Measurements from ENCODE around the gene CLDND1. TPM values are rescaled to one million over a fixed set of nuclear protein-coding genes. Genes with fewer than 3 reads are reported as not detected.

The CLDND1 gene
- total and polyA plus RNA-seq, 10 of the 15 experiments (the other 5 are each of a cell fraction or from before 2014, with no cell fraction given): 97.8 to 225 (median 152) TPM

DNA sequence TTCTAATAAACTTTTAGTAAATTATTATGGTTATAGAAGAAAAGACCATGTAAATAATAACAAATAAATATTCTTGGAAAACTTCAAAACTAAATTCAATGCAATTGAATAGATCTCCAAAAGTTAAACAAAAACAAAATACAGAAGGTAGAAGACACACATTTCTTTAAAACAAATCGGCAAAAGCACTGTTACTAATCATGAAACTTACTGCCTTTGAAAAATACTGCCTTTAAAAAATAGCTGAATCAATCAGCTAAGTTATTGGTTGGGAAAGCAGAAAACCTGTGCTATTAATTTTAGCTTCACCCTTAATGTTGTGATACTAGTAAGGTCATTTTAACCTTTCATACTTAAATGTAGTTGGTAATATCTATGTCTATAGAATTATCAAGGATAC, 12.0 kb upstream of the CLDND1 start (continued):
- TF ChIP-seq SRF (IDR thresholded peaks at IDR 0.05; ENCODE audit: low read depth in 2 of 2, low read length in 2 of 2): no peak

DNA sequence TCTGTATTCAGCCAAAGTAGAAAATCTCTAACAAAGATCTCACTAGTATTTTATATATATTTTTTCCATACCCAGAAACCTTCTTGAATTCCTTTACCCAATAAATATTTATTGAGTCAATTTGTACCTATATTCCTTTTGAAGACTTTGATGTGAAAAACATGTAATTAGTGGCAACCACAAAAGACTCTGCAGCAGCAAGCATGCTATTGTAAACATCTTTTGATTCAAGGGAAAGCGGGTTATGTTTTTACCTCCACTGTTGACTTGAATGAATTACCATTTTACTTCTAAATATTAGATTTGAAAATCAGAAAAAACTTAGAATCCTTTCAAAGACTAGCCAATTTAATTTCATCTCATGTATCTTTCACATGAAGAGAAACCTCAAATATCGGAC, 11.5 kb upstream of the CLDND1 start:
- H3K4me2 ChIP-seq (ENCODE audit: control insufficient read depth, insufficient read depth): no peak overlapping the region
- no peaks in the 10 kb centered on the region for H4K20me1 ChIP-seq (ENCODE audit: control insufficient read depth, insufficient read depth)
- peaks cover 4% of the 10 kb centered on the region; the same call in 1 of the 2 replicates for H3K4me1 ChIP-seq (ENCODE audit: control insufficient read depth, insufficient read depth, low read length)
- intact Hi-C loops (cut with micrococcal nuclease; ENCODE audit: unreplicated experiment): loop anchor here (5.0 kb wide), 1 partner anchor 198 kb away; no protein-coding TSS in a partner anchor
- peak overlapping the region; percentile 97 for H3K27ac ChIP-seq (ENCODE audit: control insufficient read depth, insufficient read depth)
- no peak overlapping the region for H2AFZ ChIP-seq (ENCODE audit: control insufficient read depth, low read depth, low read length)
- H3K9ac ChIP-seq (ENCODE audit: control insufficient read depth, insufficient read depth, low read length): peak overlapping the region; percentile 94
- peak overlapping the region; percentile 81 for H3K4me3 ChIP-seq
- CTCF ChIA-PET: interaction anchor here (2.3 to 6.3 kb wide), 5 partner anchors 12 to 38 kb away, joined by 6 to 40 read pairs (median 24); no protein-coding TSS in a partner anchor
- POLR2A ChIA-PET: interaction anchor here (0.8 to 11.8 kb wide), 4 partner anchors 11 to 59 kb away, joined by 3 to 350 read pairs (median 4); partner anchors contain the start of genes CLDND1 and CPOX
- DNase-seq (ENCODE audit: low read depth, low spot score) (no peak), ATAC-seq (no peak), FAIRE-seq (no peak)
- 0% methylated on average over 2 of the region's 2 CpGs for WGBS (ENCODE audit: insufficient coverage, insufficient replicate concordance, low lambda C conversion rate, missing lambda C conversion rate)
- in situ Hi-C loops (cut with MboI): no loop called here
- peaks cover 96% of the 10 kb centered on the region for H3K79me2 ChIP-seq (ENCODE audit: control insufficient read depth, insufficient read depth, low read length)
- H3K27me3 ChIP-seq (replicated peaks in 1 of 2; ENCODE audit: control insufficient read depth in 2 of 2, insufficient read depth in 2 of 2, low read length in 1 of 2): no peaks in the 10 kb centered on the region
- SMC1A ChIA-PET (ENCODE audit: uncharacterized antibody, unreplicated experiment): interaction anchor here (1.7 to 13.1 kb wide), 4 partner anchors 10 to 60 kb away, joined by 3 to 603 read pairs (median 26); partner anchors contain the start of genes CLDND1 and CPOX
- no TSS peak for BruUV-seq (replicated peaks)
- peaks cover 3 to 4% of the 10 kb centered on the region in 2 experiments; a peak in 3 of 4 replicates for H3K36me3 ChIP-seq (ENCODE audit: control insufficient read depth in 2 of 2, insufficient read depth in 2 of 2, low read length in 1 of 2)
- no peaks in the 10 kb centered on the region for H3K9me3 ChIP-seq (replicated peaks; ENCODE audit: control insufficient read depth, insufficient read depth, low read length)
- TF ChIP-seq RUNX3 (IDR thresholded peaks at IDR 0.05; ENCODE audit: low read length) (peak; percentile 42), SMC3 (IDR thresholded peaks at IDR 0.05; ENCODE audit: borderline replicate concordance, low read length) (0 out of 2 replicates have a peak, but pooled peaks have one; percentile 2), JUNB (IDR thresholded peaks at IDR 0.05) (no peak), MXI1 (IDR thresholded peaks at IDR 0.05; ENCODE audit: low read depth, low read length) (0 out of 2 replicates have a peak, but pooled peaks have one; percentile 11)
- TF ChIP-seq, protein P1, sequence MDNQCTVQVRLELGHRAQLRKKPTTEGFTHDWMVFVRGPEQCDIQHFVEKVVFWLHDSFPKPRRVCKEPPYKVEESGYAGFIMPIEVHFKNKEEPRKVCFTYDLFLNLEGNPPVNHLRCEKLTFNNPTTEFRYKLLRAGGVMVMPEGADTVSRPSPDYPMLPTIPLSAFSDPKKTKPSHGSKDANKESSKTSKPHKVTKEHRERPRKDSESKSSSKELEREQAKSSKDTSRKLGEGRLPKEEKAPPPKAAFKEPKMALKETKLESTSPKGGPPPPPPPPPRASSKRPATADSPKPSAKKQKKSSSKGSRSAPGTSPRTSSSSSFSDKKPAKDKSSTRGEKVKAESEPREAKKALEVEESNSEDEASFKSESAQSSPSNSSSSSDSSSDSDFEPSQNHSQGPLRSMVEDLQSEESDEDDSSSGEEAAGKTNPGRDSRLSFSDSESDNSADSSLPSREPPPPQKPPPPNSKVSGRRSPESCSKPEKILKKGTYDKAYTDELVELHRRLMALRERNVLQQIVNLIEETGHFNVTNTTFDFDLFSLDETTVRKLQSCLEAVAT (IDR thresholded peaks at IDR 0.05): 0 out of 2 replicates have a peak, but pooled peaks have one; percentile 4
- RAD21 ChIA-PET (ENCODE audit: unreplicated experiment): interaction anchor here (0.7 to 13.1 kb wide), 8 partner anchors 9 to 206 kb away, joined by 3 to 511 read pairs (median 4); no protein-coding TSS in a partner anchor
